Ascending aorta (tissue), 2 donors: Measurements from ENCODE around the gene PSMD6. TPM values are rescaled to one million over a fixed set of nuclear protein-coding genes. Genes with fewer than 3 reads are reported as not detected.

Experiments
- DNase-seq, 2 donors: peaks; one replicate each; pipeline ENCODE4 v3.0.0-alpha.2; 2019; ENCODE audit warnings: low spot score in 2 of 2
- H3K27ac ChIP-seq, 2 donors: fragments of 200-600 bp; sonication (generic); one replicate each; pipeline ENCODE4 v1.5.1; 2016 to 2017; ENCODE audit warnings: mild to moderate bottlenecking in 1 of 2
- H3K27me3 ChIP-seq: fragments of 200-600 bp; sonication (generic); one replicate; pipeline ENCODE4 v1.5.1; 2017
- H3K36me3 ChIP-seq, 2 donors: fragments of 200-600 bp; sonication (generic); one replicate each; pipeline ENCODE4 v1.5.1; 2016
- H3K4me1 ChIP-seq, 2 donors: fragments of 200-600 bp; sonication (generic); one replicate each; pipeline ENCODE4 v1.5.1; 2016 to 2017; ENCODE audit warnings: mild to moderate bottlenecking in 1 of 2
- H3K4me3 ChIP-seq, 2 donors: fragments of 200-600 bp; sonication (generic); one replicate each; pipeline ENCODE4 v1.5.1; 2016 to 2017; ENCODE audit warnings: mild to moderate bottlenecking in 1 of 2
- H3K9me3 ChIP-seq, 2 donors: fragments of 200-600 bp; sonication (generic); one replicate each; pipeline ENCODE4 v1.5.1; 2016
- intact Hi-C: fragments of 100-400 bp; cut with DNase I; formaldehyde crosslinking; loops from one replicate; pipeline ENCODE4 v1.15.1; 2023
- total RNA-seq: library from RNA; depleted of rRNA; stranded (reverse); fragments of >200 nt; gene quantifications from one replicate; pipeline ENCODE4 v1.1.0, GENCODE V29; 2016
- TF ChIP-seq, protein P1 (sequence below), 3 experiments: fragments of 200-600 bp in 2 of 3; fragments of 450-650 bp in 1 of 3; sonication (generic) in 2 of 3; IDR thresholded peaks; one replicate each; pipeline ENCODE4 v1.5.1; 2016 to 2019; ENCODE audit warnings: antibody characterized with exemption in 3 of 3, mild to moderate bottlenecking in 1 of 3, moderate library complexity in 1 of 3

Gene PSMD6
- total RNA-seq, 1 donor from 2014 or later = 49.2 TPM

DNA sequence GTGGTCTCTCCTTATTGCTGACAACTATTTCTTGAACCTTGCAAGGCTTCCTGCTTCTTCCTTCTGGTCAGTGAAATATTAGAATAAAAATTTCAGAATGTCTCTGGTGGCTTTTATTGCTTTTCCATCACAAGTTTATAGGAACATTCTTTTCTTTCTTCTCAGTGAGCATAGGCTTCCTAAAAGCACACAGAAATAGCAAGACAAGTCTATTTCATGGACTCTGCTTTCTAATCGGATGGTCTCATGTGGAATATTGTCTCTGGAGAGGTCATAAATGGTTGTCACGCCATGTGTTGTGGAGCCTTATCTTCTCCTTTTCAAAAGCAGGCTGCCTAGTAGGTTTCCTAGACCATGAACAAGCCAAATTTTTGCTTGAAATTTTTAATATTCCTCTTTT lies 9.8 kb upstream of the PSMD6 start:
- Histone ChIP-seq H3K36me3 (no peaks in the 10 kb centered on the region), H3K4me3 (no peak overlapping the region), H3K9me3 (no peaks in the 10 kb centered on the region), H3K4me1 (no peaks in the 10 kb centered on the region), H3K27me3 (no peaks in the 10 kb centered on the region), H3K27ac (no peak overlapping the region)
- TF ChIP-seq, protein P1, sequence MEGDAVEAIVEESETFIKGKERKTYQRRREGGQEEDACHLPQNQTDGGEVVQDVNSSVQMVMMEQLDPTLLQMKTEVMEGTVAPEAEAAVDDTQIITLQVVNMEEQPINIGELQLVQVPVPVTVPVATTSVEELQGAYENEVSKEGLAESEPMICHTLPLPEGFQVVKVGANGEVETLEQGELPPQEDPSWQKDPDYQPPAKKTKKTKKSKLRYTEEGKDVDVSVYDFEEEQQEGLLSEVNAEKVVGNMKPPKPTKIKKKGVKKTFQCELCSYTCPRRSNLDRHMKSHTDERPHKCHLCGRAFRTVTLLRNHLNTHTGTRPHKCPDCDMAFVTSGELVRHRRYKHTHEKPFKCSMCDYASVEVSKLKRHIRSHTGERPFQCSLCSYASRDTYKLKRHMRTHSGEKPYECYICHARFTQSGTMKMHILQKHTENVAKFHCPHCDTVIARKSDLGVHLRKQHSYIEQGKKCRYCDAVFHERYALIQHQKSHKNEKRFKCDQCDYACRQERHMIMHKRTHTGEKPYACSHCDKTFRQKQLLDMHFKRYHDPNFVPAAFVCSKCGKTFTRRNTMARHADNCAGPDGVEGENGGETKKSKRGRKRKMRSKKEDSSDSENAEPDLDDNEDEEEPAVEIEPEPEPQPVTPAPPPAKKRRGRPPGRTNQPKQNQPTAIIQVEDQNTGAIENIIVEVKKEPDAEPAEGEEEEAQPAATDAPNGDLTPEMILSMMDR (IDR thresholded peaks at IDR 0.05) = no peak
- intact Hi-C loops = no loop called here
- no peak for DNase-seq

DNA sequence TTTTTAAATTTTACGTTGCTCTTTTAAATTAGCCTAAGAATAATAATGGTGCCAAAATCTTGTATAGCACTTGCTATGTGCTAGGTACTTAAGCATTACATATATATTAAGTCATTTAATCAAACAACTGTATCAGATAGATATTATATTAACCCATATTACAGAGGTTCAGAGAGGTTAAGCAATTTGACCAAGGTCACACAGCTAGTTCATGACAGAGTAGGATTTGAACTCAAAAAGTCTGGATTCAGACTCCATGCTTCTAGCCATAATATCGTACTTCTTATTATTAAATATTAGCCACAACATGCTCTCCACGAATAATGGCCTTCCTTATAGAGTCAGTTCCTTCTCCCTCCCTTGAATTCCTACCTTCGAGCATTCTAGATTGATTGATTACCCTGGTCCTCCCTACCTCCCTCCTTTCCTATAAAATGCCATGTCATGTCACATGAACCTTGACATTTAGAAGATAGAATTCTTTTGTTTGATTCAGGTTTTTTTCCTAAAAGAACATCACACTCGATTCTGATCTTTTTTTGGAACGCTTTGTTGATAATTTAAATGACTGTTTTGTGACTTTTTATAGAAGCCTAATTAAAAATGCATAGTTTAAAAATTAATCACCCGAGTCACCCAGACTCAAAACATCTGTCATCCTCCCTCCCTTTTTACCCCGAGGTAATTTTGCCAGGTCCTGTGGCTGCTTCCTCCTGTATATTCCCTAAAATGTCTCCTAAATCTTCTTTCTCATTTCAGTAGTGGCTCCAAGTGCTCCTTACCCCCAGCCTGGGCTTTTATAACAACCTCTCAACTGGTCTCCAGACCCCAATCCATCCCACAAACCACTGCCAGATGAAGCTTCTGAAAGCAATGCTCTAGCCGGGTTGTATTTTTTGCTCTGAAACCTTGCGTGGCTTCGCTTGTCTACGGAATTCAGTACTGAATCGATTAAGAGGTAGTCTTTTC lies 8.5 kb upstream of the PSMD6 start:
- TF ChIP-seq, protein P1 (IDR thresholded peaks at IDR 0.05) = no peak
- H3K36me3 ChIP-seq = no peaks in the 10 kb centered on the region
- H3K9me3 ChIP-seq = no peaks in the 10 kb centered on the region
- H3K27ac ChIP-seq = no peak overlapping the region
- intact Hi-C loops = loop anchor here (1.0 to 2.0 kb wide), 2 partner anchors 135 to 452 kb away; no protein-coding TSS in a partner anchor
- no peak overlapping the region for H3K4me3 ChIP-seq
- DNase-seq = no peak
- no peaks in the 10 kb centered on the region for H3K4me1 ChIP-seq
- H3K27me3 ChIP-seq = no peaks in the 10 kb centered on the region

DNA sequence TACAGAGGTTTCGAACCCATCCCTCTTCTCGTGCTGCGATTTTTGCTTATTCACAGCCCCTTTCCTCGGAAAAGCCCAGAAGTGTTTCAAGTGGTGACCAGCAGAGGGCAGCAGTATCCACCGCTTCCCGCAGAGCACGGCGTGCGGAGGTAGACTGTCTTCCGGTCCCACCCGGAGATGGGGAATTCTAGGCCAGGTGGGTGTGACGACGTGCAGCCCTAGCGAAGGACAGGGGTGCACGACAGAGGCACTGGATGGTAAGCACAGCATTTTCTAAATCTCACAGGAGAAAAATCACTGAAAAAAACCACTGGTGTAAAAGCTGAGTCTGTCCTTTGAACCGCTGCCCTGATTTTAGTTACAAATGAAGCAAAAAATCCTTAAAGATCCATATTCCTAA lies 7.4 kb upstream of the PSMD6 start:
- intact Hi-C loops = loop anchor here (1.0 to 2.0 kb wide), 3 partner anchors 136 to 454 kb away; no protein-coding TSS in a partner anchor
- DNase-seq = peak in 1 of 2 donors; percentile 76
- H3K27me3 ChIP-seq = no peaks in the 10 kb centered on the region
- TF ChIP-seq, protein P1 (IDR thresholded peaks at IDR 0.05) = peak; percentile 86 to 91 (median 87)
- peak overlapping the region; percentile 41 to 53 for H3K4me3 ChIP-seq
- no peaks in the 10 kb centered on the region for H3K4me1 ChIP-seq
- no peaks in the 10 kb centered on the region for H3K36me3 ChIP-seq
- no peak overlapping the region for H3K27ac ChIP-seq
- H3K9me3 ChIP-seq = no peaks in the 10 kb centered on the region

DNA sequence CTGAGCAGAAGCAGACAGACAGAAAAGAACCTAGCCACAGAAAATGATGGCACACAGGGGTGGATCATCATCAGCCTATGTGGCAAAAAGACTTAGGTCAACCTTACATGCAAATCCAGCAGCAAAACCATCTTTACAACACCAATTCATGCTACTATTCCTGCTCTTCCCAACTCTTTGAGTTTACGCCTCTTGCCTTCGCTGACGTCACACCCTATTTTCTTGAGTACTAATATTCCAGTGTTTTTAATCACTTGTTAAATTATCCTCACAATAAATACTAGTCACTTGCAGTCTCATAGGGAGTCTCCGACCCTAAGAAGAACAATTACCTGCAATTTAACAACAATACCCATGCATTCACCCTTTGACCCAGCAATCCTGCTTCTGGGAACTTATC lies 6.0 kb upstream of the PSMD6 start:
- intact Hi-C loops = loop anchor here (5.0 to 10.0 kb wide), 2 partner anchors 193 to 236 kb away; no protein-coding TSS in a partner anchor
- Histone ChIP-seq H3K27ac (no peak overlapping the region), H3K4me3 (no peak overlapping the region), H3K27me3 (no peaks in the 10 kb centered on the region), H3K36me3 (no peaks in the 10 kb centered on the region), H3K9me3 (no peaks in the 10 kb centered on the region), H3K4me1 (no peaks in the 10 kb centered on the region)
- no peak for DNase-seq
- TF ChIP-seq, protein P1 (IDR thresholded peaks at IDR 0.05) = no peak

DNA sequence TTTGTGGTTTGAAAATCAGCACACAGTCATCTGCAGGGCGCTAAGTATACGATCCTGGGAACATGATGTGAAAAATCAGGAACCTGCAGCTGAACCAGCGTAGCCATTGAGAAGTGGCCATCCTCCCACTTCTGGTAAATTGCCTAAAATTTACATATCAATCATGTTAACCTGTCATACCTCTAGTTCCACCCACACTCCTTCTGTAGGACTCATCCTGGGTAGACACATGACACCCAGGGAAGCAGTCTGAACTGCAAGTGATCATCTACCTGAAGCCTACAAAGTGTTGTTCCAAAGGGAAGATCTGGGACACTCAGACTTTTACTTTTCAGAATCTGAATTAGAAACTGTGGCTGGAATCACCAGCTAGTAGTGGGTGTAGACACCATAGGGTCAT lies 5.5 kb upstream of the PSMD6 start:
- no peaks in the 10 kb centered on the region for H3K9me3 ChIP-seq
- no peaks in the 10 kb centered on the region for H3K4me1 ChIP-seq
- DNase-seq = no peak
- no peak overlapping the region for H3K27ac ChIP-seq
- TF ChIP-seq, protein P1 (IDR thresholded peaks at IDR 0.05) = no peak
- H3K4me3 ChIP-seq = no peak overlapping the region
- intact Hi-C loops = loop anchor here (5.0 to 10.0 kb wide), 2 partner anchors 194 to 236 kb away; no protein-coding TSS in a partner anchor
- no peaks in the 10 kb centered on the region for H3K36me3 ChIP-seq
- H3K27me3 ChIP-seq = no peaks in the 10 kb centered on the region
